Endothelial cell of hepatic sinusoid (primary cell): ENCODE data around the gene TOR4A.
"Not testable (repeated sequence)": the region's sequence is repeated elsewhere in the genome, so short reads cannot be mapped to it uniquely, and the experiment has no call there.

ENCODE experiments used
- in situ Hi-C: cut with HindIII; loops from 2 replicates; pipeline ENCODE4 v1.10.0; 2017; ENCODE audit warnings: low sequenced_read_pairs

TOR4A gene

DNA sequence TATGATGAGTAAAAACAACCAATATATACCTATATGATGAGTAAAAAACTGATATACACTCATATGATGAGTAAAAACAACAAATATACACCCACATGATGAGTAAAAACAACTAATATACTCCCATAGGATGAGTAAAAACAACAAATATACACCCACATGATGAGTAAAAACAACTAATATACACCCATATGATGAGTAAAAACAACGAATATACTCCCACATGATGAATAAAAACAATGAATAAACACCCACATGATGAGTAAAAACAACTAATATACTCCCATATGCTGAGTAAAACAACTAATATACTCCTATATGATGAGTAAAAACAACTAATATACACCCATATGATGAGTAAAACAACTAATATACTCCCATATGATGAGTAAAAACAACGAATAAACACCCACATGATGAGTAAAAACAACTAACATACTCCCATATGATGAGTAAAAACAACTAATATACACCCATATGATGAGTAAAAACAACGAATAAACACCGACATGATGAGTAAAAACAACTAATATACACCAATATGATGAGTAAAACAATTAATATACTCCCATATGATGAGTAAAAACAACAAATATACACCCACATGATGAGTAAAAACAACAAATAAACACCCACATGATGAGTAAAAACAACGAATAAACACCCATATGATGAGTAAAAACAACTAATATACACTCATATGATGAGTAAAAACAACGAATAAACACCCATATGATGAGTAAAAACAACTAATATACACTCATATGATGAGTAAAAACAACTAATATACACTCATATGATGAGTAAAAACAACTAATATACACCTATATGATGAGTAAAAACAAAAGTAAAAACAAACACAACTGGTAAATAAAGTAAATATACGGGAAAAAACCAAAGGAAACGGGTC, 50.4 kb downstream of the TOR4A start:
- in situ Hi-C loops, result not testable (repeated sequence)

DNA sequence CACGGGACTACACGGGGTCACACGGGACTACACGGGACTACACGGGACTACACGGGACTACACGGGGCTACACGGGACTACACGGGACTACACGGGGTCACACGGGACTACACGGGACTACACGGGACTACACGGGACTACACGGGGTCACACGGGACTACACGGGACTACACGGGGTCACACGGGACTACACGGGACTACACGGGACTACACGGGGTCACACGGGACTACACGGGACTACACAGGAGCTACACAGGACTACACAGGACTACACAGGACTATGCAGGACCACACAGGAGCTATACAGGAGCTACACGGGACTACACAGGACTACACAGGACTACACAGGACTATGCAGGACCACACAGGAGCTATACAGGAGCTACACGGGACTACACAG, 52.1 kb downstream of the TOR4A start:
- in situ Hi-C loops, result not testable (repeated sequence)

DNA sequence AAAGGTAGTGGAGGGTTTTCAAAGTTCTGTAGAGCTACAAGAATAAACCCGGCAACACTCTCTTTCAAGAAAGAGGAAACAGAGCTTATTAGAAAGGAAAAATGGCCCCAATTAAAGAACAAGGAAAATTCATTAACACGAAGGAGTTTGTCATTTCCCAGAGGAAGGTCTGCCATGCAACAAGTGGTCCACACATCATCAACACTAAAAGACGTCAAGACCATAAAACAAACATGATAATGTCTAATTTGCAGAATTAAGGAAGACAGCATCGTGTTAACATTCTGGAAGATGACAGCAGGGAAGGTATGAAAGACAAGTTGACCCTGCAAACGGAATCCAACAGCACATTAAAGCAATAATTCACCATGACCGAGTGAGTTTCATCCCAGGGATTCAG, 53.2 kb downstream of the TOR4A start:
- in situ Hi-C loops, result no loop called here

DNA sequence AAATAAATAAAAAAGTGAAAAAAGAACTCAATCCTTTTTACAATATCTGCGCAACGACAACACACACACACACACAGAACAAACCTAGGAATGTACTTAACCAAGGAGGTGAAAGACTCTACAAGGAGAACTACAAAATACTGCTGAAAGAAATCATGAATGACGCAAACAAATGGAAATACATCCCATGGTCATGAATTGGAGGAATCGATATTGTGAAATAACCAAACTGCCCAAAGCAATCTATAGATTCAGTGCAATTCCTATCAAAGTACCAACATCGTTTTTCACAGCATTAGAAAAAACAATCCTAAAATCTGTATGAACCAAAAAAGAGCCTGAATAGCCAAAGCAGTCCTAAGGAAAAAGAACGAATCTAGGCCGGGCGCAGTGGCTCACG, 54.4 kb downstream of the TOR4A start:
- in situ Hi-C loops, result no loop called here
